Natural killer cell (primary cell): Measurements from ENCODE around the gene ERAL1. TPM values are rescaled to one million over a fixed set of nuclear protein-coding genes. Genes with fewer than 3 reads are reported as not detected.

Experiments
- ATAC-seq, 3 donors: fragments of 150-1000 bp in 2 of 3; fragments of 200-7000 bp in 1 of 3; cut with Tn5 transposase; 1 replicate in 1 of 3; 2 replicates in 2 of 3; pipeline ENCODE4 v1.10.0; 2021; ENCODE audit warnings: mild to moderate bottlenecking in 2 of 3, moderate library complexity in 2 of 3
- DNase-seq, 2 donors: peaks; one replicate each; pipeline versions ENCODE4 v3.0.0 to v3.0.0-alpha.2; 2013 to 2021; ENCODE audit warnings: mixed read lengths in 1 of 2
- H3K27ac ChIP-seq: one replicate; pipeline ENCODE4 v1.5.1; 2013; ENCODE audit warnings: mild to moderate bottlenecking, low read length
- H3K27me3 ChIP-seq: one replicate; pipeline ENCODE4 v1.6.1; 2013; ENCODE audit warnings: low read length; ENCODE audit not compliant: control insufficient read depth, insufficient read depth
- H3K36me3 ChIP-seq: one replicate; pipeline ENCODE4 v1.6.1; 2013; ENCODE audit warnings: low read length; ENCODE audit not compliant: control insufficient read depth, insufficient read depth
- H3K4me1 ChIP-seq: one replicate; pipeline ENCODE4 v1.6.1; 2013; ENCODE audit warnings: low read length; ENCODE audit not compliant: control insufficient read depth, insufficient read depth
- H3K4me3 ChIP-seq: one replicate; pipeline ENCODE4 v1.5.1; 2013; ENCODE audit warnings: low read length
- H3K9me3 ChIP-seq: one replicate; pipeline ENCODE4 v1.6.1; 2013; ENCODE audit warnings: low read length; ENCODE audit not compliant: control insufficient read depth, insufficient read depth
- H3K27ac Mint-ChIP-seq, 2 donors: one replicate each; pipeline ENCODE4 v1.8.0; 2022; ENCODE audit warnings: mild to moderate bottlenecking in 2 of 2, mixed read lengths in 2 of 2, moderate library complexity in 1 of 2
- H3K27me3 Mint-ChIP-seq, 2 donors: one replicate each; pipeline ENCODE4 v1.8.0; 2022; ENCODE audit warnings: low read depth in 2 of 2, mixed read lengths in 2 of 2
- H3K36me3 Mint-ChIP-seq: one replicate; pipeline ENCODE4 v1.8.0; 2022; ENCODE audit warnings: mixed read lengths
- H3K4me1 Mint-ChIP-seq, 2 donors: one replicate each; pipeline ENCODE4 v1.8.0; 2022; ENCODE audit warnings: mixed read lengths in 2 of 2
- H3K4me3 Mint-ChIP-seq: one replicate; pipeline ENCODE4 v1.8.0; 2022; ENCODE audit warnings: mild to moderate bottlenecking, moderate library complexity, mixed read lengths
- H3K9me3 Mint-ChIP-seq, 2 donors: one replicate each; pipeline ENCODE4 v1.8.0; 2022; ENCODE audit warnings: mixed read lengths in 2 of 2
- CTCF ChIP-seq: fragments of 200-600 bp; IDR thresholded peaks from one replicate; pipeline ENCODE4 v1.8.0; 2022; ENCODE audit warnings: antibody characterized with exemption
- WGBS: methylation state at CpG from one replicate; pipeline ENCODE4 v1.1.7; 2013; ENCODE audit warnings: missing lambda C conversion rate; ENCODE audit not compliant: insufficient coverage; 5-methylcytosine and 5-hydroxymethylcytosine counted together
- intact Hi-C: fragments of 100-400 bp; cut with micrococcal nuclease; formaldehyde crosslinking; loops from one replicate; pipeline ENCODE4 v1.14.2; 2022
- total RNA-seq, 4 donors: library from RNA; stranded (reverse); fragments of 120-200 nt in 1 of 4; gene quantifications; one replicate each; pipeline versions ENCODE4 v1.2.3 to v1.2.4, GENCODE V29; 2013 to 2022

Gene ERAL1
- total RNA-seq, 3 donors from 2014 or later (not counting 1 experiment from before 2014, with no cell fraction given) = 20.9 to 35.2 (median 27.3) TPM

- Histone ChIP-seq H3K4me1 (peaks cover 17% of the 10 kb centered on the region), H3K4me3 (no peak overlapping the region), H3K9me3 (no peaks in the 10 kb centered on the region), H3K27me3 (no peaks in the 10 kb centered on the region), H3K27ac (peak overlapping the region; percentile 65), H3K36me3 (no peaks in the 10 kb centered on the region)
- Mint-ChIP-seq H3K27ac (peak overlapping the region; percentile 79 to 91), H3K4me3 (peak overlapping the region; percentile 40), H3K27me3 (no peaks in the 10 kb centered on the region), H3K9me3 (no peaks in the 10 kb centered on the region), H3K4me1 (peaks cover 9 to 14% of the 10 kb centered on the region in 2 donors), H3K36me3 (no peaks in the 10 kb centered on the region)
- DNase-seq (peak; percentile 23 to 68), ATAC-seq (peak; percentile 92 to 99 (median 98))
- intact Hi-C loops = no loop called here
- TF ChIP-seq CTCF = no peak
- WGBS = 19% methylated on average over 5 of the region's 6 CpGs
Observed at GRCh38 chr17:28871056-28871579, 16.3 kb downstream of the ERAL1 start.

- ATAC-seq = no peak
- H3K4me3 ChIP-seq = no peak overlapping the region
- WGBS = 98% methylated on average over 6 of the region's 7 CpGs
- intact Hi-C loops = no loop called here
- Mint-ChIP-seq H3K27me3 (no peaks in the 10 kb centered on the region), H3K27ac (no peak overlapping the region), H3K4me1 (peaks cover 9 to 14% of the 10 kb centered on the region in 2 donors), H3K36me3 (no peaks in the 10 kb centered on the region), H3K9me3 (no peaks in the 10 kb centered on the region), H3K4me3 (no peak overlapping the region)
- H3K36me3 ChIP-seq = peaks cover 4% of the 10 kb centered on the region
- H3K4me1 ChIP-seq = peaks cover 17% of the 10 kb centered on the region
- DNase-seq = no peak
- H3K9me3 ChIP-seq = no peaks in the 10 kb centered on the region
- H3K27ac ChIP-seq = no peak overlapping the region
- no peaks in the 10 kb centered on the region for H3K27me3 ChIP-seq
- no peak for TF ChIP-seq CTCF
Observed at GRCh38 chr17:28873839-28874238, 19.0 kb downstream of the ERAL1 start.

GRCh38 chr17:28874750-28875149 is 19.9 kb downstream of the ERAL1 start:
- Mint-ChIP-seq H3K27ac (no peak overlapping the region), H3K27me3 (no peaks in the 10 kb centered on the region), H3K36me3 (peaks cover under 1% of the 10 kb centered on the region), H3K4me1 (peaks cover 9 to 14% of the 10 kb centered on the region in 2 donors), H3K4me3 (no peak overlapping the region), H3K9me3 (no peaks in the 10 kb centered on the region)
- 100% methylated on average over 2 of the region's 3 CpGs for WGBS
- no peak for TF ChIP-seq CTCF
- ATAC-seq (no peak), DNase-seq (no peak)
- Histone ChIP-seq H3K9me3 (no peaks in the 10 kb centered on the region), H3K27ac (no peak overlapping the region), H3K27me3 (no peaks in the 10 kb centered on the region), H3K4me3 (no peak overlapping the region), H3K36me3 (peaks cover 12% of the 10 kb centered on the region), H3K4me1 (peaks cover 17% of the 10 kb centered on the region)
- intact Hi-C loops = no loop called here
